ENCODE data around the gene ABCC2. TPM values are rescaled to one million over a fixed set of nuclear protein-coding genes. Genes with fewer than 3 reads are reported as not detected.

ABCC2 gene
- total RNA-seq, result 1.6 and 2.4 TPM in 2 replicates

DNA sequence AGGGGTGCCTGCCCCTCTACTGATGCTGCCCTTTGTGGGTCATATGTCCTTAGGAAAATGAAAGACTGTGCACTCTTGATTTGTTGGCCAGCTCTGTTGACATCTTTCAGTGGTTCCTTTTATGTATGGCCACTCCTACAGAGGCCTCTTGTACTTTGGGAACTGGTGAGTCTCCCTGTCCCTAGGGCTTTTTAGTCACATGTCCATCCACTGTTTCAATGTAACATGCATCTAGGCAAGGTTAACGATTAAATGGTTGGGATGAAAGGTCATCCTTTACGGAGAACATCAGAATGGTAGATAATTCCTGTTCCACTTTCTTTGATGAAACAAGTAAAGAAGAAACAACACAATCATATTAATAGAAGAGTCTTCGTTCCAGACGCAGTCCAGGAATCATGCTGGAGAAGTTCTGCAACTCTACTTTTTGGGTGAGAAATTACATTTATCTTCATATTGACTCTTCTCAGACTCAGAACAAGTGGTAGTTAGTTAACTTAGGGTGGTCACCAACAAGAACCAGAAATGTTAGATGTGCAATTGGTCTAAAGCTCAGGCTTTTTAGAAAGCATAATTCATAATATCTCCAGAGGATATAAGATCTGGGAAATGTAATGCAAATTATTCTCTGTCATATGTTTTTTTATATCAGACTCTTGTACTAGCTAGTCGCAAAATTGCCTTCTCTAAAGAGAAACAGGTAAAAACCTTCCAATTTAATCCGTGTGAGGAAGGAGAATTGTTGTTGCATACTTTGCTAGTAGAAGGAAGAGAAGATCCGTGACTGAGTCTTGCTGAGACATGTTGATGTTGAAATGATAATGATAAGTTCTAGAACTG is at the start of gene ABCC2:
Gene ABCC2, plus strand, starts transcription at position 194 of the 840 bp plus-strand sequence. Its CDS starts 205 bp downstream, at position 399.

Other genes with a start within 250 kb of the ABCC2 start
- gene NKX2-3, start 249.7 kb upstream of the ABCC2 start, total RNA-seq, result not detected in 2 replicates
- 23.2 and 28.6 TPM in 2 replicates for gene SLC25A28, start 162.2 kb upstream of the ABCC2 start, total RNA-seq
- gene ENTPD7, start 123.1 kb upstream of the ABCC2 start, total RNA-seq, result 30.4 and 44.7 TPM in 2 replicates
- 38.1 and 42.2 TPM in 2 replicates for gene COX15, start 50.5 kb upstream of the ABCC2 start, total RNA-seq
- 24.6 and 35.7 TPM in 2 replicates for gene CUTC, start 50.4 kb upstream of the ABCC2 start, total RNA-seq
- 11.8 and 14.7 TPM in 2 replicates for gene DNMBP, start 227.3 kb downstream of the ABCC2 start, total RNA-seq

Measured in smooth muscle cell of bladder (primary cell).